Body of pancreas (tissue), 4 donors: Measurements from ENCODE around the gene RPS21.

Source experiments
- POLR2A ChIP-seq, 3 donors: fragments of 450-650 bp; IDR thresholded peaks; one replicate each; pipeline ENCODE4 v1.6.1; 2016; ENCODE audit warnings: antibody characterized with exemption in 3 of 3, mild to moderate bottlenecking in 2 of 3
- TF ChIP-seq, protein P1 (sequence below), 7 experiments: fragments of 450-650 bp in 4 of 7; fragments of 200-600 bp in 3 of 7; sonication (generic) in 3 of 7; IDR thresholded peaks; one replicate each; pipeline ENCODE4 v1.5.1; 2016 to 2019; ENCODE audit warnings: antibody characterized with exemption in 7 of 7

DNA sequence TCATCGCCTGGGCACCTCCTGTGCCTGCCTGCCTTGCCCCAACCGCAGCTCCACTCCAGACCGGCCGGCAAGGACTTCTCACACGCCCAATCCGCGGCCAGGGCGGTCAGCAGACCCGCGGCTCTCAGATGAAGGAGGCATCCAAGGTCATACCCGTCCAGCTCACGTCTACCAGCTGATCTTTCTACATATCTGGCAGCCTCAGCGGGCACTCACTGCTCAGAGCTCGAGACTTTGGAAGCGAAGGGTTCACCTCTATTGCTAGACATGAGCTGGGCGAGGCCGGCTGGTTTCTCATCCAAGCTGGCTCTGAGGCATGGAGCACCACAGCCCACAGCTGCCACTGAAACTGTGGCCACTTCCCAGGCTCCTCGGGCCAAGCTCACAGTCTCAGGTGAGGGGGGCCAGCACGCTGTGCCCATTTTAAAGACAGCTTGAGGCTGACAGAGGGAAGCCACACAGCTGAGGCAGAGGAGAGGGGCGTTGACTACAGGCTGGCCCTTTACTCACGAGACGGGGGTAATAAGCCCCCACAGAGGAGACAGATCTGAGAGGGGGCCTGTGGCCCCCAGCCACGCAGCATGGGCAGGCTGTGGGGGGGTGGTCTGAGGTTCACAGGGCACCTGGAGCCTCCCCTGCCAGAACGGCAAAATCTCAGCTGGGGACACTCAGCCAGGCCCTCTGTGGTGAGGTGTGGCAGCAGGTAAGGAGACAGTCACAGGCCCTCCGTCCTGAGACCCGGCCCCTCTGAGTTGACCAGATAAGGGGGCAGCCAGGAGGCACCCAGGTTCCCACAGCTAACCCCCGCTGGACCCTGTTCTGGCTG is 21.8 kb upstream of the RPS21 start:
- TF ChIP-seq, protein P1, sequence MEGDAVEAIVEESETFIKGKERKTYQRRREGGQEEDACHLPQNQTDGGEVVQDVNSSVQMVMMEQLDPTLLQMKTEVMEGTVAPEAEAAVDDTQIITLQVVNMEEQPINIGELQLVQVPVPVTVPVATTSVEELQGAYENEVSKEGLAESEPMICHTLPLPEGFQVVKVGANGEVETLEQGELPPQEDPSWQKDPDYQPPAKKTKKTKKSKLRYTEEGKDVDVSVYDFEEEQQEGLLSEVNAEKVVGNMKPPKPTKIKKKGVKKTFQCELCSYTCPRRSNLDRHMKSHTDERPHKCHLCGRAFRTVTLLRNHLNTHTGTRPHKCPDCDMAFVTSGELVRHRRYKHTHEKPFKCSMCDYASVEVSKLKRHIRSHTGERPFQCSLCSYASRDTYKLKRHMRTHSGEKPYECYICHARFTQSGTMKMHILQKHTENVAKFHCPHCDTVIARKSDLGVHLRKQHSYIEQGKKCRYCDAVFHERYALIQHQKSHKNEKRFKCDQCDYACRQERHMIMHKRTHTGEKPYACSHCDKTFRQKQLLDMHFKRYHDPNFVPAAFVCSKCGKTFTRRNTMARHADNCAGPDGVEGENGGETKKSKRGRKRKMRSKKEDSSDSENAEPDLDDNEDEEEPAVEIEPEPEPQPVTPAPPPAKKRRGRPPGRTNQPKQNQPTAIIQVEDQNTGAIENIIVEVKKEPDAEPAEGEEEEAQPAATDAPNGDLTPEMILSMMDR (IDR thresholded peaks at IDR 0.05) = no peak
- peak in 1 of 3 donors; percentile 3 for TF ChIP-seq POLR2A (IDR thresholded peaks at IDR 0.05)
